Measurements from ENCODE around the gene TPRN.

Gene TPRN

GRCh38 chr9:137235424-137236237, 35.1 kb upstream of the TPRN start:
- no peak for DNase-seq

- no peak for DNase-seq
Measured at GRCh38 chr9:137234758-137235423, 34.4 kb upstream of the TPRN start.

GRCh38 chr9:137234055-137234697, 33.6 kb upstream of the TPRN start:
- DNase-seq: no peak

- DNase-seq: no peak
Measured at GRCh38 chr9:137233143-137233980, 32.8 kb upstream of the TPRN start.

GRCh38 chr9:137232510-137232909, 32.0 kb upstream of the TPRN start:
- no peak for DNase-seq

- DNase-seq: no peak
Measured at GRCh38 chr9:137232101-137232500, 31.6 kb upstream of the TPRN start.

GRCh38 chr9:137231372-137232039, 31.0 kb upstream of the TPRN start:
- no peak for DNase-seq

- DNase-seq: no peak
Measured at GRCh38 chr9:137230705-137231371, 30.3 kb upstream of the TPRN start, which contains the start of gene SLC34A3. TSS of gene SLC34A3 (plus strand) at chr9:137230901. CDS start at chr9:137231703, 802 bp downstream.

- DNase-seq: no peak
Measured at GRCh38 chr9:137229903-137230704, 29.6 kb upstream of the TPRN start.

GRCh38 chr9:137228968-137229896, 28.7 kb upstream of the TPRN start:
- DNase-seq: no peak

GRCh38 chr9:137228506-137228967, 28.0 kb upstream of the TPRN start:
- DNase-seq: no peak

GRCh38 chr9:137227853-137228505, 27.4 kb upstream of the TPRN start:
- no peak for DNase-seq

GRCh38 chr9:137227054-137227852, 26.7 kb upstream of the TPRN start, which contains the start of gene RNF224:
TSS of gene RNF224 (plus strand) at chr9:137227502. CDS start at chr9:137228336, 834 bp downstream.
- DNase-seq: peak; percentile 75

- DNase-seq: no peak
Measured at GRCh38 chr9:137226338-137227053, 26.0 kb upstream of the TPRN start.

- DNase-seq: no peak
Measured at GRCh38 chr9:137225699-137226331, 25.3 kb upstream of the TPRN start.

GRCh38 chr9:137224830-137225694, 24.5 kb upstream of the TPRN start, which contains the start of gene CYSRT1:
TSS of gene CYSRT1 (plus strand) at chr9:137225174. CDS start at chr9:137225622, 448 bp downstream.
- DNase-seq: no peak
